Neural progenitor cell (in vitro differentiated cells): ENCODE data around the gene DNAJC3. TPM values are rescaled to one million over a fixed set of nuclear protein-coding genes. Genes with fewer than 3 reads are reported as not detected.

ENCODE experiments used
- DNase-seq: peaks from one replicate; pipeline ENCODE4 v3.0.0-alpha.2; 2016; ENCODE audit warnings: low spot score
- H2AFZ ChIP-seq: fragments of 200-600 bp; sonication (generic); replicated peaks from 2 replicates; pipeline ENCODE4 v1.6.1; 2016; ENCODE audit warnings: antibody characterized with exemption
- H3F3A ChIP-seq: fragments of 200-600 bp; sonication (generic); 2 replicates; pipeline ENCODE4 v1.6.1; 2016; ENCODE audit warnings: antibody characterized with exemption, low read depth
- H3K27ac ChIP-seq: fragments of 200-600 bp; sonication (generic); 2 replicates; pipeline ENCODE4 v1.5.1; 2016; ENCODE audit warnings: mild to moderate bottlenecking
- H3K27me3 ChIP-seq: fragments of 200-600 bp; sonication (generic); 2 replicates; pipeline ENCODE4 v1.6.1; 2016; ENCODE audit warnings: mild to moderate bottlenecking, moderate library complexity
- H3K36me3 ChIP-seq: fragments of 200-600 bp; sonication (generic); 2 replicates; pipeline ENCODE4 v1.5.1; 2016
- H3K4me1 ChIP-seq: fragments of 200-600 bp; sonication (generic); 2 replicates; pipeline ENCODE4 v1.6.1; 2016; ENCODE audit warnings: mixed run types
- H3K4me2 ChIP-seq: fragments of 200-600 bp; sonication (generic); 2 replicates; pipeline ENCODE4 v1.6.1; 2016
- H3K4me3 ChIP-seq: fragments of 200-600 bp; sonication (generic); 2 replicates; pipeline ENCODE4 v1.5.1; 2016
- H3K79me2 ChIP-seq: fragments of 200-600 bp; sonication (generic); 2 replicates; pipeline ENCODE4 v1.6.1; 2016; ENCODE audit warnings: low read depth
- H3K9ac ChIP-seq: fragments of 200-600 bp; sonication (generic); 2 replicates; pipeline ENCODE4 v1.6.1; 2016
- H3K9me3 ChIP-seq: fragments of 200-600 bp; sonication (generic); 2 replicates; pipeline ENCODE4 v1.5.1; 2016; ENCODE audit warnings: low read depth
- H4K20me1 ChIP-seq: fragments of 200-600 bp; sonication (generic); 2 replicates; pipeline ENCODE4 v1.6.1; 2016; ENCODE audit warnings: low read depth
- H3K27ac Mint-ChIP-seq: 3 replicates; pipeline ENCODE4 v1.8.0; 2021; ENCODE audit warnings: mixed read lengths
- H3K27me3 Mint-ChIP-seq: 2 replicates; pipeline ENCODE4 v1.8.0; 2022; ENCODE audit warnings: low read depth, mild to moderate bottlenecking, inconsistent platforms, moderate library complexity, mixed read lengths; ENCODE audit not compliant: insufficient read depth
- H3K36me3 Mint-ChIP-seq: 3 replicates; pipeline ENCODE4 v1.8.0; 2021; ENCODE audit warnings: mixed read lengths
- H3K4me1 Mint-ChIP-seq: 3 replicates; pipeline ENCODE4 v1.8.0; 2021; ENCODE audit warnings: mixed read lengths
- H3K4me3 Mint-ChIP-seq: 3 replicates; pipeline ENCODE4 v1.8.0; 2021; ENCODE audit warnings: mild to moderate bottlenecking, moderate library complexity, mixed read lengths
- H3K9me3 Mint-ChIP-seq: 3 replicates; pipeline ENCODE4 v1.8.0; 2020; ENCODE audit warnings: mixed read lengths
- EZH2 ChIP-seq: fragments of 200-600 bp; sonication (generic); IDR thresholded peaks from 2 replicates; pipeline ENCODE4 v1.6.1; 2017; ENCODE audit warnings: antibody characterized with exemption, mild to moderate bottlenecking, moderate library complexity
- EZH2phosphoT487 ChIP-seq: fragments of 200-600 bp; sonication (generic); IDR thresholded peaks from 2 replicates; pipeline ENCODE4 v1.6.1; 2017; ENCODE audit warnings: antibody characterized with exemption
- total RNA-seq: library from RNA; depleted of rRNA; stranded (reverse); fragments of >200 nt; gene quantifications from 2 replicates; pipeline ENCODE4 v1.2.3, GENCODE V29; 2015; ENCODE audit warnings: low replicate concordance
- TF ChIP-seq, protein P1 (sequence below): fragments of 200-600 bp; sonication (generic); IDR thresholded peaks from 2 replicates; pipeline ENCODE4 v1.5.1; 2017; ENCODE audit warnings: antibody characterized with exemption, mild to moderate bottlenecking

DNAJC3 gene
- total RNA-seq, 1 donor from 2014 or later, result 17.3 TPM

DNA sequence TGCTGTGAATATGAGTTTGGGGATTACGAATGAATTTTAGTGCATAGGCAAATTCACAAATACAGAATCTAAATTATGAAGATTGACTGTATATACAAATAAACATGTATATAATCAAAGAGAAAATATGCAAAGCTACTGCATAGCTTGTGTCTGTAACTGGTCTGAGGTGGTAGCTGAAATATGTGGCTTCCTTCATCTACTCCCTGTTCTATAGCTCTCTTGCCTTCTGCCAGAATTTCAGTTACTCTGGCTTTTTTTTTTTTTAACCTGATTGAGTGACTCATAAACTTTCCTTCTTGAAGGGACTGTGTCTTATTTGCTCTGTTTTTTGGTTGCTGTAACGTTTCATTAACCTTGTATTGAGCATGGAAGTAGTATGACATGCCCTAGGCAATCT is 26.6 kb downstream of the DNAJC3 start:
- no peak overlapping the region for H3K27ac Mint-ChIP-seq

DNA sequence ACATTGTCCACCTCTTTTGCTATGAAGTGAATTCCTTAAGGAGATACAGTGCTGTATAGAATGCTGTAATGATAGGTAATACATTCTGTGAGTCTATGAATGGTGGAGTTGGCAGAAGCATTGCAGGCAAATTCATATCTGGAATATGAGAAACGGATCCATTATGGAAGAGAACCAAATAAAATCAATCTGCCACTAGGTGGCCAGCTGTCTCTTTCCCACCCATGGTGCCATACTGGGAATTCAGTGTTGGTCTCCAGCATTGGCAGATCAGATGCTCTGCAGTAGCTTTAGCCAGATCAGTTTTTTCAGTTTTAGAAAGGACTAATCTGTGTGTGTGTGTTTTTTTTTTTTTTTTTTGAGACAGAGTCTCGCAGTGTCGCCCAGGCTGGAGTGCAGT is 27.6 kb downstream of the DNAJC3 start:
- no peak for DNase-seq

More for the DNA sequence above, 26.6 kb downstream of the DNAJC3 start:
- DNase-seq, result no peak
- Histone ChIP-seq H3K9ac (no peak overlapping the region), H3K36me3 (no peaks in the 10 kb centered on the region), H3K27ac (no peak overlapping the region), H3K4me2 (no peak overlapping the region), H3K4me3 (no peak overlapping the region), H3K79me2 (peaks cover 20% of the 10 kb centered on the region), H4K20me1 (no peaks in the 10 kb centered on the region), H2AFZ (no peak overlapping the region), H3K4me1 (no peaks in the 10 kb centered on the region), H3F3A (no peaks in the 10 kb centered on the region), H3K27me3 (no peaks in the 10 kb centered on the region), H3K9me3 (no peaks in the 10 kb centered on the region)
- Mint-ChIP-seq H3K9me3 (no peaks in the 10 kb centered on the region), H3K27me3 (no peaks in the 10 kb centered on the region), H3K36me3 (no peaks in the 10 kb centered on the region), H3K4me3 (no peak overlapping the region), H3K4me1 (no peaks in the 10 kb centered on the region)
- TF ChIP-seq EZH2phosphoT487 (no peak), EZH2 (no peak)

DNA sequence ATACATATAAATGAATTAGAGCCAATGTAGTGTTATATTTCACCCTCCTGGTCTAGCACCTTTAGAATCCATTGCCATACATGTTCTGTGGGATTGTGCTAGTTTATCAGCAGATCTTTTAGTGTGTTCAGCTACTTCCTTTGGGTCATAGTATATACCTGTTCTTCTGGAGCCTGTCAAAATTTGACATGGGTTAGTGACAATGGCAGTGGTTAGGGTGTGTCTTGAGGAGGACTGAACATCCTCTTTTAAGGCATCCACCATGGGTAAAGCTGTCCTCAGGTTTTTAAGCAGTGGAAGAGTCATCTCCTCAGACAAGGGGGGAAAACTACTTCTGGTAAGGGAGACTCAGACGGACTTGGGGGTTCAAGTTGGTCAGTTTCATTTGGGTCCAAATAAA is 29.4 kb downstream of the DNAJC3 start:
- Mint-ChIP-seq H3K4me1 (no peaks in the 10 kb centered on the region), H3K9me3 (no peaks in the 10 kb centered on the region), H3K36me3 (peaks cover 4% of the 10 kb centered on the region), H3K27me3 (no peaks in the 10 kb centered on the region), H3K4me3 (no peak overlapping the region), H3K27ac (peak overlapping the region; percentile 90)
- Histone ChIP-seq H3K4me2 (no peak overlapping the region), H3K79me2 (peaks cover 7% of the 10 kb centered on the region), H3K27me3 (no peaks in the 10 kb centered on the region), H4K20me1 (no peaks in the 10 kb centered on the region), H3F3A (no peaks in the 10 kb centered on the region), H3K4me3 (no peak overlapping the region), H2AFZ (no peak overlapping the region), H3K9ac (no peak overlapping the region), H3K9me3 (no peaks in the 10 kb centered on the region), H3K27ac (no peak overlapping the region), H3K36me3 (no peaks in the 10 kb centered on the region), H3K4me1 (no peaks in the 10 kb centered on the region)
- no peak for TF ChIP-seq EZH2
- no peak for TF ChIP-seq EZH2phosphoT487
- TF ChIP-seq, protein P1, sequence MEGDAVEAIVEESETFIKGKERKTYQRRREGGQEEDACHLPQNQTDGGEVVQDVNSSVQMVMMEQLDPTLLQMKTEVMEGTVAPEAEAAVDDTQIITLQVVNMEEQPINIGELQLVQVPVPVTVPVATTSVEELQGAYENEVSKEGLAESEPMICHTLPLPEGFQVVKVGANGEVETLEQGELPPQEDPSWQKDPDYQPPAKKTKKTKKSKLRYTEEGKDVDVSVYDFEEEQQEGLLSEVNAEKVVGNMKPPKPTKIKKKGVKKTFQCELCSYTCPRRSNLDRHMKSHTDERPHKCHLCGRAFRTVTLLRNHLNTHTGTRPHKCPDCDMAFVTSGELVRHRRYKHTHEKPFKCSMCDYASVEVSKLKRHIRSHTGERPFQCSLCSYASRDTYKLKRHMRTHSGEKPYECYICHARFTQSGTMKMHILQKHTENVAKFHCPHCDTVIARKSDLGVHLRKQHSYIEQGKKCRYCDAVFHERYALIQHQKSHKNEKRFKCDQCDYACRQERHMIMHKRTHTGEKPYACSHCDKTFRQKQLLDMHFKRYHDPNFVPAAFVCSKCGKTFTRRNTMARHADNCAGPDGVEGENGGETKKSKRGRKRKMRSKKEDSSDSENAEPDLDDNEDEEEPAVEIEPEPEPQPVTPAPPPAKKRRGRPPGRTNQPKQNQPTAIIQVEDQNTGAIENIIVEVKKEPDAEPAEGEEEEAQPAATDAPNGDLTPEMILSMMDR, result no peak
- DNase-seq, result no peak

More for the DNA sequence above, 27.6 kb downstream of the DNAJC3 start:
- Histone ChIP-seq H3F3A (no peaks in the 10 kb centered on the region), H3K4me1 (no peaks in the 10 kb centered on the region), H3K27me3 (no peaks in the 10 kb centered on the region), H3K9ac (no peak overlapping the region), H4K20me1 (no peaks in the 10 kb centered on the region), H3K36me3 (no peaks in the 10 kb centered on the region), H3K27ac (no peak overlapping the region), H3K4me2 (no peak overlapping the region), H2AFZ (no peak overlapping the region), H3K4me3 (no peak overlapping the region), H3K9me3 (no peaks in the 10 kb centered on the region), H3K79me2 (peaks cover 12% of the 10 kb centered on the region)
- H3K4me3 Mint-ChIP-seq, result no peak overlapping the region
- no peaks in the 10 kb centered on the region for H3K9me3 Mint-ChIP-seq
- no peaks in the 10 kb centered on the region for H3K36me3 Mint-ChIP-seq
- H3K27me3 Mint-ChIP-seq, result no peaks in the 10 kb centered on the region
- TF ChIP-seq EZH2phosphoT487, result no peak
- TF ChIP-seq, protein P1, result peak; percentile 43
- no peak for TF ChIP-seq EZH2
- no peak overlapping the region for H3K27ac Mint-ChIP-seq
- H3K4me1 Mint-ChIP-seq, result no peaks in the 10 kb centered on the region

DNA sequence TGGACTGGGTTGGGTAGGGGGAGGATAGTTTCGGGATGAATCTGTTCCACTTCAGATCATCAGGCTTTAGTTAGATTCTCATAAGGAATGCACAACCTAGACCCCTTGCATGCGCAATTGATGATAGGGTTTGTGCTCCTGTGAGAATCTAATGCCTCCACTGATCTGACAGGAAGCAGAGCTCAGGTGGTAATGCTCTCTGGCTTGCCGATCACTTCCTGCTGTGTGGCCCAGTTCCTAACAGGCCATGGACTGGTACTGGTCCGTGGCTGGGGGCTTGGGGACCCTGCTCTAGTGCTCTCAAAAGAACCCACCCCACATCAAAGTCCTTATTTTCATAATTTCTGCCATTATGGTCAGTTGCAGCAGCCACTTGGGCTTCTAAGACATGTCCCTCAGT is 30.1 kb downstream of the DNAJC3 start:
- no peaks in the 10 kb centered on the region for H3F3A ChIP-seq

More for the DNA sequence above, 30.1 kb downstream of the DNAJC3 start:
- H3K9me3 Mint-ChIP-seq, result no peaks in the 10 kb centered on the region
- no peaks in the 10 kb centered on the region for H3K27me3 Mint-ChIP-seq
- H3K9me3 ChIP-seq, result no peaks in the 10 kb centered on the region
- H3K79me2 ChIP-seq, result peaks cover 7% of the 10 kb centered on the region
- H3K4me2 ChIP-seq, result no peak overlapping the region
- H3K4me1 ChIP-seq, result no peaks in the 10 kb centered on the region
- H3K27me3 ChIP-seq, result no peaks in the 10 kb centered on the region
- no peak overlapping the region for H3K27ac ChIP-seq
- no peak for DNase-seq
- no peak overlapping the region for H3K27ac Mint-ChIP-seq
- H2AFZ ChIP-seq, result no peak overlapping the region
- TF ChIP-seq EZH2phosphoT487, result no peak
- TF ChIP-seq EZH2, result no peak
- TF ChIP-seq, protein P1, result no peak
- no peak overlapping the region for H3K4me3 ChIP-seq
- H3K4me3 Mint-ChIP-seq, result no peak overlapping the region
- H3K9ac ChIP-seq, result no peak overlapping the region
- no peaks in the 10 kb centered on the region for H4K20me1 ChIP-seq
- H3K36me3 Mint-ChIP-seq, result peaks cover 9% of the 10 kb centered on the region
- no peaks in the 10 kb centered on the region for H3K4me1 Mint-ChIP-seq
- no peaks in the 10 kb centered on the region for H3K36me3 ChIP-seq
